ENCODE data around the gene KLK15. TPM values are rescaled to one million over a fixed set of nuclear protein-coding genes. Genes with fewer than 3 reads are reported as not detected.
A peak's percentile ranks its signal among the peaks of the same experiment; 100 is the strongest.

Gene KLK15
- total and polyA plus RNA-seq, 10 of the 15 experiments (the other 5 are each of a cell fraction or from before 2014, with no cell fraction given): 0.04 to 0.08 TPM; not detected in 8

- DNase-seq (ENCODE audit: low read depth, low spot score) (no peak), FAIRE-seq (no peak), ATAC-seq (peak; percentile 68)
- no TSS peak for BruUV-seq (replicated peaks)
- H2AFZ ChIP-seq (ENCODE audit: control insufficient read depth, low read depth, low read length): peak overlapping the region; percentile 94
- RAD21 ChIA-PET (ENCODE audit: unreplicated experiment): interaction anchor here (1.2 kb wide), 1 partner anchor 46 kb away, joined by 3 read pairs; no protein-coding TSS in a partner anchor
- H3K27ac ChIP-seq (ENCODE audit: control insufficient read depth, insufficient read depth): peak overlapping the region; percentile 15; the same call in 1 of the 2 replicates
- no peak overlapping the region for H3K9ac ChIP-seq (ENCODE audit: control insufficient read depth, insufficient read depth, low read length)
- H4K20me1 ChIP-seq (ENCODE audit: control insufficient read depth, insufficient read depth): no peaks in the 10 kb centered on the region
- H3K4me3 ChIP-seq: no peak overlapping the region
- SMC1A ChIA-PET (ENCODE audit: uncharacterized antibody, unreplicated experiment): interaction anchor here (1.0 kb wide), 1 partner anchor 20 kb away, joined by 4 read pairs; no protein-coding TSS in a partner anchor
- no peaks in the 10 kb centered on the region for H3K79me2 ChIP-seq (ENCODE audit: control insufficient read depth, insufficient read depth, low read length)
- in situ Hi-C loops (cut with MboI): no loop called here
- peaks cover 25% of the 10 kb centered on the region for H3K4me1 ChIP-seq (ENCODE audit: control insufficient read depth, insufficient read depth, low read length)
- H3K4me2 ChIP-seq (ENCODE audit: control insufficient read depth, insufficient read depth): peak overlapping the region; percentile 80
- no peaks in the 10 kb centered on the region for H3K27me3 ChIP-seq (replicated peaks in 1 of 2; ENCODE audit: control insufficient read depth in 2 of 2, insufficient read depth in 2 of 2, low read length in 1 of 2)
- CTCF ChIA-PET: interaction anchor here (1.0 to 1.5 kb wide), 3 partner anchors 21 to 82 kb away, joined by 3 to 4 read pairs (median 3); no protein-coding TSS in a partner anchor
- H3K9me3 ChIP-seq (replicated peaks; ENCODE audit: control insufficient read depth, insufficient read depth, low read length): no peaks in the 10 kb centered on the region
- H3K36me3 ChIP-seq (ENCODE audit: control insufficient read depth in 2 of 2, insufficient read depth in 2 of 2, low read length in 1 of 2): no peaks in the 10 kb centered on the region
- 9% methylated on average over 5 of the region's 9 CpGs for WGBS (ENCODE audit: insufficient coverage, insufficient replicate concordance, low lambda C conversion rate, missing lambda C conversion rate)
- POLR2A ChIA-PET: no interaction called here
- intact Hi-C loops (cut with micrococcal nuclease; ENCODE audit: unreplicated experiment): no loop called here
- TF ChIP-seq SMAD1 (IDR thresholded peaks at IDR 0.05; ENCODE audit: low read depth, partially characterized antibody) (peak; percentile 69), PAX8 (IDR thresholded peaks at IDR 0.05) (peak; percentile 69; the same call in 1 of the 2 replicates), MYC (IDR thresholded peaks at IDR 0.05; ENCODE audit: insufficient read depth, insufficient read length, insufficient replicate concordance, low read length, severe bottlenecking) (no peak), STAT1 (conservative IDR thresholded peaks at IDR 0.05) (no peak), EZH2 (IDR thresholded peaks at IDR 0.05; ENCODE audit: borderline replicate concordance, control insufficient read depth, low read depth, low read length) (no peak), IRF4 (IDR thresholded peaks at IDR 0.05; ENCODE audit: low read depth, low read length) (no peak), CEBPB (IDR thresholded peaks at IDR 0.05; ENCODE audit: borderline replicate concordance in 1 of 2, low read depth in 2 of 2, low read length in 2 of 2) (no peak), CUX1 (IDR thresholded peaks at IDR 0.05; ENCODE audit: insufficient replicate concordance, low read depth, low read length) (no peak), KAT2A (conservative IDR thresholded peaks at IDR 0.05; ENCODE audit: control insufficient read depth, low read depth, low read length) (no peak), PAX5 (IDR thresholded peaks at IDR 0.05; ENCODE audit: borderline replicate concordance, low read depth, low read length) (no peak), ZBTB40 (IDR thresholded peaks at IDR 0.05; ENCODE audit: borderline replicate concordance) (peak; percentile 24; the same call in 1 of the 2 replicates), MTA2 (IDR thresholded peaks at IDR 0.05; ENCODE audit: low read depth) (peak; percentile 26; the same call in 1 of the 2 replicates), BACH1 (IDR thresholded peaks at IDR 0.05; ENCODE audit: borderline replicate concordance) (no peak), TAF1 (IDR thresholded peaks at IDR 0.05; ENCODE audit: borderline replicate concordance, low read depth, low read length) (no peak)
Observed at GRCh38 chr19:50875795-50876422, 42.5 kb upstream of the KLK15 start.
